Transverse colon (tissue), 4 donors: ENCODE data around the gene SEPTIN3. TPM values are rescaled to one million over a fixed set of nuclear protein-coding genes. Genes with fewer than 3 reads are reported as not detected.

Experiments
- DNase-seq: peaks from one replicate; pipeline ENCODE4 v3.0.0-alpha.2; 2019
- H3K27ac ChIP-seq, 4 donors: fragments of 200-600 bp; sonication (generic); 2 replicates each; pipeline ENCODE4 v1.5.1; 2016 to 2018; ENCODE audit warnings: inconsistent platforms in 4 of 4
- H3K27me3 ChIP-seq: fragments of 200-600 bp; sonication (generic); 2 replicates; pipeline ENCODE4 v1.5.1; 2017; ENCODE audit warnings: inconsistent platforms
- H3K36me3 ChIP-seq, 4 donors: fragments of 200-600 bp; sonication (generic); 2 replicates each; pipeline ENCODE4 v1.5.1; 2017 to 2019; ENCODE audit warnings: inconsistent platforms in 4 of 4
- H3K4me1 ChIP-seq, 4 donors: fragments of 200-600 bp; sonication (generic); 2 replicates each; pipeline ENCODE4 v1.5.1; 2017 to 2020; ENCODE audit warnings: inconsistent platforms in 4 of 4
- H3K4me3 ChIP-seq, 4 donors: fragments of 200-600 bp; sonication (generic); 1 replicate in 1 of 4; 2 replicates in 3 of 4; pipeline versions ENCODE4 v1.5.1 to v1.6.1; 2017 to 2019; ENCODE audit warnings: inconsistent platforms in 4 of 4
- H3K9me3 ChIP-seq, 2 donors: fragments of 200-600 bp; sonication (generic); 2 replicates each; pipeline ENCODE4 v1.5.1; 2017 to 2019; ENCODE audit warnings: inconsistent platforms in 2 of 2
- CTCF ChIP-seq, 5 experiments: fragments of 200-600 bp in 3 of 5; fragments of 450-650 bp in 2 of 5; sonication (generic) in 3 of 5; IDR thresholded peaks; 1 replicate in 2 of 5; 2 replicates in 3 of 5; pipeline ENCODE4 v1.5.1; 2016 to 2017; ENCODE audit warnings: antibody characterized with exemption in 5 of 5, inconsistent platforms in 3 of 5, mild to moderate bottlenecking in 2 of 5, moderate library complexity in 1 of 5
- EP300 ChIP-seq: sonication (generic); formaldehyde crosslinking; IDR thresholded peaks from one replicate; pipeline ENCODE4 v1.6.1; 2017; ENCODE audit warnings: antibody characterized with exemption, low read depth
- POLR2A ChIP-seq: fragments of 450-650 bp; IDR thresholded peaks from one replicate; pipeline ENCODE4 v1.6.1; 2016; ENCODE audit warnings: antibody characterized with exemption, mild to moderate bottlenecking, moderate library complexity
- POLR2AphosphoS5 ChIP-seq, 3 donors: sonication (generic); formaldehyde crosslinking; IDR thresholded peaks; one replicate each; pipeline ENCODE4 v1.6.1; 2016; ENCODE audit warnings: antibody characterized with exemption in 3 of 3
- WGBS, 2 donors: methylation state at CpG; one replicate each; pipeline ENCODE4 v1.1.5; 2018; ENCODE audit warnings: low coverage in 1 of 2; 5-methylcytosine and 5-hydroxymethylcytosine counted together
- in situ Hi-C, 4 donors: fragments of 200-750 bp; cut with MboI; loops; one replicate each; pipeline versions ENCODE4 v1.15.0 to v1.15.1; 2017; ENCODE audit warnings: low sequenced_read_pairs in 3 of 4, low pct_ligation_motif_present in 1 of 4, low pct_unique_long_range_greater_than_20kb in 1 of 4
- intact Hi-C: fragments of 100-400 bp; cut with DNase I; formaldehyde crosslinking; loops from one replicate; pipeline ENCODE4 v1.15.1; 2023; ENCODE audit warnings: low total_unique reads
- total RNA-seq, 4 donors: library from RNA; depleted of rRNA; stranded (reverse); fragments of >200 nt; gene quantifications; one replicate each; pipeline ENCODE4 v1.1.0, GENCODE V29; 2016

SEPTIN3 gene
- total RNA-seq, 4 donors from 2014 or later, result 0.48 to 0.68 TPM; not detected in 2

DNA sequence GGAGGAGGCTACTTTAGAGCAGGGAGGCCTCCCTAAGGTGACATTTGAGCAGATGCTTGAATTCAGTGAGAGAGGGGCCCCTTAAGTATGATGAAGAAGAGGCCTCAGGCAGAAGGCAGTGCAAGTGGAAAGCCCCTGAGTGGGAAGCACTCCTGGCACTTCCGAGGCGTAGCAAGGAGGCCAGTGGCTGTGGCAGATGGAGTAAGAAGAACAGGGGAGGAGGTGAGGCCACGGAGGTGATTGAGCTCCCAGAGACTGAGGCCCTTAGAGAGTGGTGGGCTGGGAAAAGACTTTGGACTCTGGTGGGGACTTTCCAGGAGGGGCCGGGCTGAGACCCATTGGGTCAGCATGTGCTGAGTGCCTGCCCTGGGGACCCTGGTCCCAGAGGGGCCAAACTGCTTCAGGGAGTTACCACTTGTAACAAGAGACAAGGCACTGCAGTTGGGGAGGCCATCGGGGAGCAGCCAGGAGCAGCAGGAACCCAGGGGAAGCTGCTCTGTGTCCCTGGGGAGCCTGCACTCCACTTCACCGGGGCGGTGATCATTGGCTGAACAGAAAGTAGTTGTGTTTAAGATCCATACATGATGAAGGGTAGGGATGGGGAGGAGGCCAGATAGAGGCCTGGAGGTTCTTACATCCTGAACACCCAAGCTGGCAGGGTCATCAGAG lies 19.8 kb upstream of the SEPTIN3 start:
- Histone ChIP-seq H3K27me3 (no peaks in the 10 kb centered on the region), H3K36me3 (no peaks in the 10 kb centered on the region), H3K9me3 (no peaks in the 10 kb centered on the region), H3K27ac (no peak overlapping the region), H3K4me1 (peaks cover 6 to 14% (median 11%) of the 10 kb centered on the region in 4 donors), H3K4me3 (no peak overlapping the region)
- 81 to 82% methylated on average over 3 to 7 of the region's 7 CpGs for WGBS, 2 donors
- TF ChIP-seq EP300, result no peak
- no peak for TF ChIP-seq CTCF (IDR thresholded peaks at IDR 0.05)
- TF ChIP-seq POLR2A, result no peak
- TF ChIP-seq POLR2AphosphoS5 (IDR thresholded peaks at IDR 0.05), result no peak
- no peak for DNase-seq
- intact Hi-C loops (loop anchor here (10.0 kb wide), 1 partner anchor 125 kb away; no protein-coding TSS in a partner anchor), in situ Hi-C loops (loop anchor here (10.0 to 25.0 kb wide), 4 partner anchors 125 to 255 kb away; partner anchors contain the start of genes CCDC134 (in 2 of the 4) and MEI1 (in 1 of the 4))

- Histone ChIP-seq H3K36me3 (no peaks in the 10 kb centered on the region), H3K27me3 (no peaks in the 10 kb centered on the region), H3K4me3 (no peak within 1 kb of the TSS), H3K9me3 (no peaks in the 10 kb centered on the region), H3K4me1 (peaks cover 0 to 5% (median 2%) of the 10 kb centered on the region in 4 donors), H3K27ac (no peak within 1 kb of the TSS)
- DNase-seq, result no peak
- TF ChIP-seq POLR2A (no peak), EP300 (no peak), POLR2AphosphoS5 (IDR thresholded peaks at IDR 0.05) (no peak), CTCF (IDR thresholded peaks at IDR 0.05) (no peak)
- in situ Hi-C loops, result loop anchor here (25.0 kb wide), 1 partner anchor 485 kb away; the partner anchor contains the start of gene NFAM1 (in 4 of the 4)
- WGBS, 2 donors, result 65 to 76% methylated on average over 5 to 12 of the region's 16 CpGs
- intact Hi-C loops, result no loop called here
These were observed 17.3 kb upstream of the SEPTIN3 start, which contains the start of gene SMIM45 for GRCh38 chr22:41951898-41952474. SMIM45 (plus strand) TSS chr22:41952150.

- no peak overlapping the region for H3K27ac ChIP-seq
- H3K27me3 ChIP-seq, result no peaks in the 10 kb centered on the region
- WGBS, 2 donors, result 94% methylated on average over 2 of the region's 2 CpGs; no CpG with 5 or more reads in 1 of the 2 donors
- H3K4me3 ChIP-seq, result no peak overlapping the region
- H3K36me3 ChIP-seq, result no peaks in the 10 kb centered on the region
- no peaks in the 10 kb centered on the region for H3K9me3 ChIP-seq
- in situ Hi-C loops, result loop anchor here (25.0 kb wide), 1 partner anchor 485 kb away; the partner anchor contains the start of gene NFAM1 (in 4 of the 4)
- TF ChIP-seq CTCF (IDR thresholded peaks at IDR 0.05) (no peak), POLR2AphosphoS5 (IDR thresholded peaks at IDR 0.05) (no peak)
- intact Hi-C loops, result no loop called here
- DNase-seq, result no peak
- H3K4me1 ChIP-seq, result peaks cover 0 to 5% (median 2%) of the 10 kb centered on the region in 4 donors
These were observed 16.5 kb upstream of the SEPTIN3 start for GRCh38 chr22:41952713-41953112.

DNA sequence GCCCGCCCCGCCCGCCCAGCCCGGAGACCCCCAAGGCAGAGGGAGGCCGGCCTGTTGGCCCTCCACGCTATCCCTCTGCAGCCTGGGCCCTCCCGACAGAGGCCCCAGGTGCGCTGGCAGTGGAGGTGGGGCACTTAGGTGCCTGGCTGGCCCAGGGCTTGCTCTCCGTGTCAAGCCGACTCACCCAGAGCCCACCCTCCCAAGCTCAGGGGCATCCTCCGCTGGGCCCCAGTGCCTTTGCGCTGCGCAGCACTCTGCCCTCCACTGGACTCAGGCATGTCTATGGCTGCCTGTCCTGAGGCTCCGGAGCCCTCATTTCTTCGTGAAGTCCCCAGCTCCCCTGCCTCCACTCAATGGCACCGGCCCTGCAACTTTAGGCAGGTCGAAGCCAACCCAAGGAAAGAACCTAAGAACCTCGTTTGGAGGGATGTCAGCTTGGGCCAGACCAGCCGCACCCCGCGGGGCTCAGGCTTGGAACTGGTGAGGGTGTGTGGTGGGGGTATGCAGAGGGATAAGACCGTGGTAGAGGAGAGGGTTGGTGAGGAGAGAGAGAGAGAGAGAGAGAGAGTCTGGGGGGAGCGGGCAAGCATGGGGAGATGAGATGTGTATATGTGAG lies 11.2 kb upstream of the SEPTIN3 start:
- DNase-seq, result no peak
- in situ Hi-C loops, result loop anchor here (25.0 kb wide), 1 partner anchor 479 kb away; the partner anchor contains the start of gene NFAM1 (in 4 of the 4)
- H3K4me1 ChIP-seq, result peaks cover 0 to 8% (median 4%) of the 10 kb centered on the region in 4 donors
- intact Hi-C loops, result no loop called here
- no peak for TF ChIP-seq EP300
- peak in 1 of 5 experiments; percentile 22 for TF ChIP-seq CTCF (IDR thresholded peaks at IDR 0.05)
- H3K27ac ChIP-seq, result no peak overlapping the region
- no peaks in the 10 kb centered on the region for H3K36me3 ChIP-seq
- WGBS, 2 donors, result 44 to 76% methylated on average over 6 to 22 of the region's 23 CpGs
- H3K27me3 ChIP-seq, result peaks cover 5% of the 10 kb centered on the region
- H3K9me3 ChIP-seq, result no peaks in the 10 kb centered on the region
- H3K4me3 ChIP-seq, result peak overlapping the region in 3 of 4 donors; percentile 18 to 35 (median 20)
